ENCODE measurements around the gene C5orf46.

The C5orf46 gene

DNA sequence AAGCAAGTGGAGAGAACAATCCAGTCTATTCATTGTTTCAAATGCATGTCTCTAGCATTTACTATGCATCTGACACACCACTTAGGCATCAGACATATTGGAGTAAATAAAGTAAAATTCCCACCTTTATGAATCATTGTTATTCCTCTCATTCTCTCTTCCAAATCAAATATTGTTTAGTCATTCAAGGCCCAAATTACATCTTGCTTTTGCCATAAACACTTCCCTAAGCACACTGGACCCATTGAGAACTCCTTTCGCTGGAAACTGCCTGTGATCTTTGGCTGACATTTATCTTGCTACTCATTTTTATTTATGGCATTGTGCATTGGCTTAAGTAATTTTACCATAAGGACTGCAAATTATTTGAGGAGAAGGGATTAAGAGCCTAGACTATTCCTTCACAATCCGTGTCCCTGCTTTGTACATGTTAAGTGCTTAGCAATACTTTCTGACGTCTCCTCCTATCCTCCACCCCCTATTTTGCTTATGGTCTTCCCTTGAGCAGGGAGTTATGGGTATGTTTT is 7.4 kb downstream of the C5orf46 start:
- no peaks in the 10 kb centered on the region for H3K4me1 ChIP-seq (ENCODE audit: control insufficient read depth, low read length)
- H3K27me3 ChIP-seq (ENCODE audit: control insufficient read depth, low read length) = peaks cover 3% of the 10 kb centered on the region; the same call in 1 of the 2 replicates
- H3F3A ChIP-seq (ENCODE audit: control insufficient read depth, insufficient read depth) = no peaks in the 10 kb centered on the region
- H3K27ac ChIP-seq (ENCODE audit: low read depth, low read length) = no peak overlapping the region
- H3K79me2 ChIP-seq (ENCODE audit: control insufficient read depth, low read length) = no peaks in the 10 kb centered on the region
- no peaks in the 10 kb centered on the region for H3K9me3 ChIP-seq (ENCODE audit: control insufficient read depth, insufficient read depth, low read length)
- H3K9me2 ChIP-seq (replicated peaks; ENCODE audit: control insufficient read depth, low read length) = no peaks in the 10 kb centered on the region
- no peak overlapping the region for H3K4me2 ChIP-seq (ENCODE audit: low read length)
- no peak overlapping the region for H3K4me3 ChIP-seq (ENCODE audit: low read length)
- H3K36me3 ChIP-seq (ENCODE audit: control insufficient read depth, low read length) = no peaks in the 10 kb centered on the region
- H4K20me1 ChIP-seq (ENCODE audit: control insufficient read depth, insufficient read depth, low read depth, low read length) = no peaks in the 10 kb centered on the region
- no peak for TF ChIP-seq CTCF (IDR thresholded peaks at IDR 0.05; ENCODE audit: low read depth, low read length, poor library complexity, severe bottlenecking)
- TF ChIP-seq EZH2phosphoT487 (IDR thresholded peaks at IDR 0.05; ENCODE audit: borderline replicate concordance, low read length) = no peak

GRCh38 chr5:147895864-147896263 is 10.5 kb downstream of the C5orf46 start:
- peaks cover 3% of the 10 kb centered on the region; the same call in 1 of the 2 replicates for H3K27me3 ChIP-seq (ENCODE audit: control insufficient read depth, low read length)
- H3K36me3 ChIP-seq (ENCODE audit: control insufficient read depth, low read length) = no peaks in the 10 kb centered on the region
- no peaks in the 10 kb centered on the region for H3K9me2 ChIP-seq (replicated peaks; ENCODE audit: control insufficient read depth, low read length)
- no peaks in the 10 kb centered on the region for H3F3A ChIP-seq (ENCODE audit: control insufficient read depth, insufficient read depth)
- H4K20me1 ChIP-seq (ENCODE audit: control insufficient read depth, insufficient read depth, low read depth, low read length) = no peaks in the 10 kb centered on the region
- TF ChIP-seq CTCF (IDR thresholded peaks at IDR 0.05; ENCODE audit: low read depth, low read length, poor library complexity, severe bottlenecking) (no peak), EZH2phosphoT487 (IDR thresholded peaks at IDR 0.05; ENCODE audit: borderline replicate concordance, low read length) (no peak)
- no peak overlapping the region for H3K4me3 ChIP-seq (ENCODE audit: low read length)
- H3K4me1 ChIP-seq (ENCODE audit: control insufficient read depth, low read length) = no peaks in the 10 kb centered on the region
- no peaks in the 10 kb centered on the region for H3K9me3 ChIP-seq (ENCODE audit: control insufficient read depth, insufficient read depth, low read length)
- H3K4me2 ChIP-seq (ENCODE audit: low read length) = no peak overlapping the region
- H3K27ac ChIP-seq (ENCODE audit: low read depth, low read length) = no peak overlapping the region
- H3K79me2 ChIP-seq (ENCODE audit: control insufficient read depth, low read length) = no peaks in the 10 kb centered on the region

- Histone ChIP-seq H3K27ac (ENCODE audit: low read depth, low read length) (no peak overlapping the region), H3K9me2 (replicated peaks; ENCODE audit: control insufficient read depth, low read length) (no peaks in the 10 kb centered on the region), H3K36me3 (ENCODE audit: control insufficient read depth, low read length) (no peaks in the 10 kb centered on the region), H3K4me1 (ENCODE audit: control insufficient read depth, low read length) (no peaks in the 10 kb centered on the region), H4K20me1 (ENCODE audit: control insufficient read depth, insufficient read depth, low read depth, low read length) (no peaks in the 10 kb centered on the region), H3K27me3 (ENCODE audit: control insufficient read depth, low read length) (no peaks in the 10 kb centered on the region; the same call in 1 of the 2 replicates), H3F3A (ENCODE audit: control insufficient read depth, insufficient read depth) (no peaks in the 10 kb centered on the region), H3K4me3 (ENCODE audit: low read length) (no peak overlapping the region), H3K9me3 (ENCODE audit: control insufficient read depth, insufficient read depth, low read length) (no peaks in the 10 kb centered on the region), H3K4me2 (ENCODE audit: low read length) (no peak overlapping the region), H3K79me2 (ENCODE audit: control insufficient read depth, low read length) (no peaks in the 10 kb centered on the region)
- TF ChIP-seq EZH2phosphoT487 (IDR thresholded peaks at IDR 0.05; ENCODE audit: borderline replicate concordance, low read length) (no peak), CTCF (IDR thresholded peaks at IDR 0.05; ENCODE audit: low read depth, low read length, poor library complexity, severe bottlenecking) (no peak)
Observed at GRCh38 chr5:147893820-147894219, 12.5 kb downstream of the C5orf46 start.

All from DOHH2 (cell line).